Subcutaneous adipose tissue (tissue), 4 donors: ENCODE measurements around the gene TUBA4A. TPM values are rescaled to one million over a fixed set of nuclear protein-coding genes. Genes with fewer than 3 reads are reported as not detected.

Experiments used
- CTCF ChIP-seq: fragments of 450-650 bp; IDR thresholded peaks from one replicate; pipeline ENCODE4 v1.5.1; 2016; ENCODE audit warnings: low read depth, mild to moderate bottlenecking, control low read depth, antibody characterized with exemption, moderate library complexity
- total RNA-seq, 4 donors: library from RNA; depleted of rRNA; stranded (reverse); fragments of >200 nt; gene quantifications; one replicate each; pipeline ENCODE4 v1.1.0, GENCODE V29; 2016

TUBA4A gene
- total RNA-seq, 4 donors from 2014 or later, result 7.2 to 31.8 (median 9.2) TPM

DNA sequence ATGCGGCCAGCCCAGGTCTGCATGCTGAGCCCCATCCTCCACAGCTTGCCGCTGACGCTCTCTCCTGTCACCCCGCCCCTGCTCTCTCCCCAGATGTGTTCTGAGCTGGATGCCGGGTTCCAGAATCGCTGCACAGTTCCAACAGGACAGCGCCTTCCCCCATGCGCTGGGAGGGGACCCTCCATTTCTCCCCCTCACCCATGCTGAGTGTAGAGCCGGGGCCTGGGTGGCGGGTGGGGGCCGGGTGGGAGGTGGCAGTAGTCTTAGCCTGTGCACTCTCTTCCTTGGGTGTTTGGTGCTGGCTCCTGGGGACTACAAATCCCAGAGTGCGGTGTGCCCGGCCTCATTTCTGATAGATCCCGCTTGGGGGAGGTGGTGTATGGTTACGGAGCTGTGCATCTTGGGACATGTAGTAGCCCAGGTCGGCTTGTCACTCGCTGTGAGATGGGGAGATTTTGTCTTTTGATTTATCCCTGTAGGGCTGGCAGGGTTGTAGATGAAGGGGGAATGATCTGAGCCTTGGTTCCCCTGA lies 32.2 kb upstream of the TUBA4A start:
- TF ChIP-seq CTCF, result no peak

DNA sequence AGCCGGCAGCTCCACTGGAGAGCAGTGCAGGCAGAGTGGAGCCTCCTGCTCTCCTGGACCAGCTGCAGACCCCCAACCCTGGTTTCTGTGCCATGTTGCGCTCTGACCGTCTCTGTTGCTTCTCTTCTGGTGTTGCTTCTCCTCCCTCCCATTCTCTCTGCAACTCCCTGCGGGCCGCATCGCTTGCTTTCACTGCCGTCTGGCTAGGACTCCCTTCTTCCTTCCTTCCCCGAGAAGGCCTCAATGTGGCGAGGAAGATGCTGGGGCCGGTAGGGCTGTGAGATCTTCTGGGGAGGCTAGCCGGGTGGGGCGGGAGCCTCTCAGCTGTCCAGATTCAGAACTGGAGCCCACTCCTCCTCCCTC lies 31.6 kb upstream of the TUBA4A start:
- TF ChIP-seq CTCF, result no peak

DNA sequence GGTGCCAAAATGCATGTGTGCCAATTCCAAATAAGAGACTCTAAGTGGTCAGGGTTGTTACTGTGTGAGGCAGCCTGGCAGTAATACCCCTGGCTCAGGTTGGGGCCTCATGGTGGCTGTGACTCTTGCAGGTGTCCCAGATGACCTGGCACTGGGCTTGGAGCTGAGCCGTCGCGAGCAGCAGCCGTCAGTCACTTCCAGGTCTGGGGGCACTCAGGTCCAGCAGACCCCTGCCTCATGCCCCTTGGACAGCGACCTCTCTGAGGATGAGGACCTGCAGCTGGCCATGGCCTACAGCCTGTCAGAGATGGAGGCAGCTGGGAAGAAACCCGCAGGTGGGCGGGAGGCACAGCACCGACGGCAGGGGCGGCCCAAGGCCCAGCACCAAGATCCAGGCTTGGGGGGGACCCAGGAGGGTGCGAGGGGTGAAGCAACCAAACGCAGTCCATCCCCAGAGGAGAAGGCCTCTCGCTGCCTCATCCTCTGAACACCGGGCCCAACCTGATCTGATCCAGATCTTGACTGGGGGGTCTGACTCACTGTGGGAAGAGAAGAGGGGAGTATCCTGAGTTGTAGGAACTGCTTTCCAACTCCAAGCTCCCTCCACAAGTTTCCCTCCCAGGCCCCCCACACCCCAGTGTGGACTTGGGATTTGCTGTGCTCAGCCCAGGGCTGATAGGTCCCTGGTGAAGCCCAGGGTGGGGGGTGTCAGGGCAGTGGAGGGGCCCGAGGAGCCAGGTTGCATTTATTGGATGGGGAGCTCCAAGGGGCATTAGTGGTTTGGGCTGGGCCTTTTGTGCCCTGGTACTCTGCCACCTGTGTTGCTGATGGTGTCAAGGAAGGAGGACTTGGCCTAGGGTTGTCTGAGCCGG lies 31.0 kb upstream of the TUBA4A start:
- TF ChIP-seq CTCF, result no peak

GRCh38 chr2:219282943-219283581 lies 29.3 kb upstream of the TUBA4A start:
- no peak for TF ChIP-seq CTCF

GRCh38 chr2:219282375-219282774 lies 28.7 kb upstream of the TUBA4A start:
- no peak for TF ChIP-seq CTCF

DNA sequence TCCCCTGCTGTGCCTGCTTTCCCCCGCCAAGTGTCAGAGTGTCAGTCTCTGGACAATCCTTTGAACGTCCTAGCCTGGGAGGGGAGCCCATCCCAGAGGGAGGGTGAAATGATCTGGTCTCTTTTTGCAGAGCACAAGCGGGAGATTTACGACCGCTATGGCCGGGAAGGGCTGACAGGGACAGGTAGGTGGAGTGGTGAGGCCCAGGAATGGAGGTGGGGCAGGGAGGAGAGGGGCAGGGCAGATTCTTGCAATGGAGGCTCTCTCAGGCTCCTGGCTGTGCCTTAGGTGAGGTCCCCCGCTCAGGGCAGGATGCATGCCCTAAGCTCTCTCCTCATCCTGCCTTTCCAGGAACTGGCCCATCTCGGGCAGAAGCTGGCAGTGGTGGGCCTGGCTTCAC lies 27.9 kb upstream of the TUBA4A start:
- TF ChIP-seq CTCF, result no peak

DNA sequence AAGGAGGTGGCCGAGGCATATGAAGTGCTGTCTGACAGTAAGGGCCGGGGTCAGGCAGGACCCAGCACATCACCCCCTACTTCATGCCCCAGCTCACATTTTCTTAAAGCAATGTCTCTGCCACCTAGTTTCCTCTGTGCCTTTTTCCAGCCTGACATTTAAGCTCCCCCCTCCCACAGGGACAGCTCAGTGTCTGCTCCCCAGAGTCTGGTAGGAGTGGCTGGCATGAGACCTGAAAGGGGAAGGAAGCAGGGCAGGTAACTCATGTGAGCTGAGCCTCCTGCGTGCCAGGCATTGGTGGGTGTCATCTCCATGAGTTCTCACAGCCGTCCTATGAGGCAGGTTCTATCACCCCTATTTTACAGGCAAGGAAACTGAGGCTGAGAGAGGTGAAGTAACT lies 26.9 kb upstream of the TUBA4A start:
- TF ChIP-seq CTCF, result no peak
